CD4-positive, alpha-beta memory T cell (primary cell): ENCODE measurements around the gene TCF15. TPM values are rescaled to one million over a fixed set of nuclear protein-coding genes. Genes with fewer than 3 reads are reported as not detected.

Source experiments
- CTCF ChIA-PET: fragments of 350-600 bp; sonication (Branson Sonifier 250); formaldehyde crosslinking; loops from one replicate; lab custom pipeline; 2021; ENCODE audit warnings: inconsistent platforms; ENCODE audit not compliant: partially characterized antibody; lab: Charles Lee
- POLR2A ChIA-PET: fragments of 350-600 bp; sonication (Branson Sonifier 250); formaldehyde crosslinking; loops from one replicate; lab custom pipeline; 2021; ENCODE audit not compliant: partially characterized antibody; lab: Charles Lee
- DNase-seq, 5 donors: peaks; one replicate each; pipeline versions ENCODE4 v3.0.0 to v3.0.0-alpha.2; 2020 to 2022; ENCODE audit warnings: mixed read lengths in 1 of 5
- H3K27ac ChIP-seq: one replicate; pipeline ENCODE4 v1.7.0; 2013; ENCODE audit warnings: low read depth, low read length
- H3K27me3 ChIP-seq: 2 replicates; pipeline ENCODE4 v1.7.0; 2013; ENCODE audit warnings: mild to moderate bottlenecking, low read length, moderate library complexity; ENCODE audit not compliant: insufficient read depth
- H3K36me3 ChIP-seq: 2 replicates; pipeline ENCODE4 v1.7.0; 2013; ENCODE audit warnings: mild to moderate bottlenecking, low read length, moderate library complexity; ENCODE audit not compliant: insufficient read depth
- H3K4me1 ChIP-seq: 2 replicates; pipeline ENCODE4 v1.7.0; 2013; ENCODE audit warnings: mild to moderate bottlenecking, low read length, moderate library complexity; ENCODE audit not compliant: insufficient read depth
- H3K4me3 ChIP-seq, 2 donors: one replicate each; pipeline ENCODE4 v1.7.0; 2013; ENCODE audit warnings: low read length in 2 of 2, mild to moderate bottlenecking in 1 of 2
- H3K9me3 ChIP-seq, 2 donors: one replicate each; pipeline ENCODE4 v1.7.0; 2013; ENCODE audit warnings: low read length in 2 of 2, control low read depth in 1 of 2; ENCODE audit not compliant: control insufficient read depth in 1 of 2
- H3K27ac Mint-ChIP-seq, 7 donors: one replicate each; pipeline ENCODE4 v1.8.0; 2020 to 2021; ENCODE audit warnings: mixed read lengths in 7 of 7, mild to moderate bottlenecking in 6 of 7, inconsistent platforms in 3 of 7, moderate library complexity in 3 of 7
- H3K27me3 Mint-ChIP-seq, 2 donors: one replicate each; pipeline ENCODE4 v1.8.0; 2020 to 2021; ENCODE audit warnings: mixed read lengths in 2 of 2
- H3K36me3 Mint-ChIP-seq, 2 donors: one replicate each; pipeline ENCODE4 v1.8.0; 2020 to 2021; ENCODE audit warnings: mixed read lengths in 2 of 2, inconsistent platforms in 1 of 2, mild to moderate bottlenecking in 1 of 2
- H3K4me1 Mint-ChIP-seq, 4 donors: one replicate each; pipeline ENCODE4 v1.8.0; 2020 to 2021; ENCODE audit warnings: mixed read lengths in 4 of 4, mild to moderate bottlenecking in 1 of 4
- H3K4me3 Mint-ChIP-seq, 8 donors: one replicate each; pipeline ENCODE4 v1.8.0; 2020 to 2021; ENCODE audit warnings: mixed read lengths in 8 of 8, mild to moderate bottlenecking in 7 of 8, moderate library complexity in 6 of 8, inconsistent platforms in 3 of 8
- H3K9me3 Mint-ChIP-seq, 8 donors: one replicate each; pipeline ENCODE4 v1.8.0; 2020 to 2021; ENCODE audit warnings: mixed read lengths in 8 of 8, mild to moderate bottlenecking in 5 of 8, inconsistent platforms in 3 of 8, moderate library complexity in 1 of 8
- intact Hi-C: fragments of 100-400 bp; cut with micrococcal nuclease; formaldehyde crosslinking; loops from one replicate; pipeline ENCODE4 v1.15.1; 2023
- polyA plus RNA-seq, 2 donors: library from polyadenylated mRNA; unstranded; fragments of 300-500 nt; fragmentation: Illumina TruSeq; gene quantifications; one replicate each; pipeline ENCODE4 v1.2.3, GENCODE V29; 2021
- total RNA-seq, 2 experiments: library from RNA; stranded (reverse); gene quantifications; one replicate each; pipeline ENCODE4 v1.2.3, GENCODE V29; 2021

Gene TCF15
- total and polyA plus RNA-seq, 4 experiments from 2014 or later = not detected

- no peak overlapping the region for H3K27ac Mint-ChIP-seq
- no peaks in the 10 kb centered on the region for H3K4me1 Mint-ChIP-seq
- no peaks in the 10 kb centered on the region for H3K36me3 Mint-ChIP-seq
- Histone ChIP-seq H3K9me3 (no peaks in the 10 kb centered on the region), H3K36me3 (no peaks in the 10 kb centered on the region), H3K4me1 (no peaks in the 10 kb centered on the region), H3K27ac (no peak overlapping the region), H3K4me3 (no peak overlapping the region), H3K27me3 (no peaks in the 10 kb centered on the region)
- CTCF ChIA-PET = no interaction called here
- POLR2A ChIA-PET = no interaction called here
- no peak overlapping the region for H3K4me3 Mint-ChIP-seq
- intact Hi-C loops = no loop called here
- H3K9me3 Mint-ChIP-seq = no peaks in the 10 kb centered on the region
- no peak for DNase-seq
- peaks cover 2% of the 10 kb centered on the region in 2 donors for H3K27me3 Mint-ChIP-seq
These were observed 10.0 kb downstream of the TCF15 start for GRCh38 chr20:600141-600540.

GRCh38 chr20:598133-598850 is 11.8 kb downstream of the TCF15 start:
- intact Hi-C loops = no loop called here
- Mint-ChIP-seq H3K4me3 (no peak overlapping the region), H3K9me3 (peaks cover 0 to 2% (median 0%) of the 10 kb centered on the region in 8 donors), H3K36me3 (no peaks in the 10 kb centered on the region), H3K4me1 (no peaks in the 10 kb centered on the region), H3K27ac (no peak overlapping the region), H3K27me3 (peaks cover 4 to 6% of the 10 kb centered on the region in 2 donors)
- no peak for DNase-seq
- H3K9me3 ChIP-seq = no peaks in the 10 kb centered on the region
- no peaks in the 10 kb centered on the region for H3K4me1 ChIP-seq
- no peak overlapping the region for H3K27ac ChIP-seq
- ChIA-PET POLR2A (no interaction called here), CTCF (no interaction called here)
- no peaks in the 10 kb centered on the region for H3K27me3 ChIP-seq
- H3K36me3 ChIP-seq = no peaks in the 10 kb centered on the region
- H3K4me3 ChIP-seq = no peak overlapping the region

- intact Hi-C loops = no loop called here
- ChIA-PET POLR2A (no interaction called here), CTCF (no interaction called here)
- peaks cover 0 to 2% (median 0%) of the 10 kb centered on the region in 8 donors for H3K9me3 Mint-ChIP-seq
- Histone ChIP-seq H3K4me3 (no peak overlapping the region), H3K27ac (no peak overlapping the region), H3K36me3 (no peaks in the 10 kb centered on the region), H3K27me3 (no peaks in the 10 kb centered on the region), H3K9me3 (no peaks in the 10 kb centered on the region), H3K4me1 (no peaks in the 10 kb centered on the region)
- H3K36me3 Mint-ChIP-seq = no peaks in the 10 kb centered on the region
- no peak for DNase-seq
- no peak overlapping the region for H3K27ac Mint-ChIP-seq
- no peaks in the 10 kb centered on the region for H3K4me1 Mint-ChIP-seq
- H3K27me3 Mint-ChIP-seq = peaks cover 4 to 8% of the 10 kb centered on the region in 2 donors
- H3K4me3 Mint-ChIP-seq = no peak overlapping the region
These were observed 12.5 kb downstream of the TCF15 start for GRCh38 chr20:597560-597959.

- H3K4me3 Mint-ChIP-seq = no peak overlapping the region
These were observed 14.5 kb downstream of the TCF15 start for GRCh38 chr20:595330-596308.

GRCh38 chr20:592506-592905 is 17.6 kb downstream of the TCF15 start:
- no peaks in the 10 kb centered on the region for H3K27me3 ChIP-seq
- no peaks in the 10 kb centered on the region for H3K4me1 Mint-ChIP-seq
- intact Hi-C loops = no loop called here
- POLR2A ChIA-PET = no interaction called here
- peaks cover 17% of the 10 kb centered on the region in 2 donors for H3K27me3 Mint-ChIP-seq
- no peaks in the 10 kb centered on the region for H3K4me1 ChIP-seq
- no peak overlapping the region for H3K4me3 Mint-ChIP-seq
- no peak for DNase-seq
- no peak overlapping the region for H3K27ac ChIP-seq
- no peaks in the 10 kb centered on the region for H3K9me3 ChIP-seq
- CTCF ChIA-PET = no interaction called here
- H3K9me3 Mint-ChIP-seq = peaks cover 0 to 2% (median 0%) of the 10 kb centered on the region in 8 donors
- H3K4me3 ChIP-seq = no peak overlapping the region
- no peaks in the 10 kb centered on the region for H3K36me3 Mint-ChIP-seq
- H3K36me3 ChIP-seq = no peaks in the 10 kb centered on the region
- H3K27ac Mint-ChIP-seq = no peak overlapping the region

More at GRCh38 chr20:595330-596308, 14.5 kb downstream of the TCF15 start:
- H3K27ac ChIP-seq = no peak overlapping the region
- H3K9me3 ChIP-seq = no peaks in the 10 kb centered on the region
- no peak overlapping the region for H3K27ac Mint-ChIP-seq
- no peaks in the 10 kb centered on the region for H3K36me3 Mint-ChIP-seq
- intact Hi-C loops = no loop called here
- no peaks in the 10 kb centered on the region for H3K27me3 ChIP-seq
- peaks cover 11 to 16% of the 10 kb centered on the region in 2 donors for H3K27me3 Mint-ChIP-seq
- H3K4me1 ChIP-seq = no peaks in the 10 kb centered on the region
- no peak for DNase-seq
- ChIA-PET POLR2A (no interaction called here), CTCF (interaction anchor here (1.1 kb wide), 1 partner anchor 8 kb away, joined by 4 read pairs; no protein-coding TSS in a partner anchor)
- no peaks in the 10 kb centered on the region for H3K4me1 Mint-ChIP-seq
- no peak overlapping the region for H3K4me3 ChIP-seq
- peaks cover 0 to 2% (median 0%) of the 10 kb centered on the region in 8 donors for H3K9me3 Mint-ChIP-seq
- H3K36me3 ChIP-seq = no peaks in the 10 kb centered on the region

GRCh38 chr20:591941-592340 is 18.2 kb downstream of the TCF15 start:
- Mint-ChIP-seq H3K9me3 (peaks cover 0 to 2% (median 0%) of the 10 kb centered on the region in 8 donors), H3K4me1 (no peaks in the 10 kb centered on the region), H3K27ac (peak overlapping the region in 1 of 7 donors; percentile 71), H3K27me3 (peaks cover 17 to 19% of the 10 kb centered on the region in 2 donors), H3K36me3 (no peaks in the 10 kb centered on the region), H3K4me3 (no peak overlapping the region)
- Histone ChIP-seq H3K36me3 (no peaks in the 10 kb centered on the region), H3K4me3 (no peak overlapping the region), H3K27me3 (no peaks in the 10 kb centered on the region), H3K4me1 (no peaks in the 10 kb centered on the region), H3K27ac (no peak overlapping the region), H3K9me3 (no peaks in the 10 kb centered on the region)
- DNase-seq = no peak
- intact Hi-C loops = no loop called here
- ChIA-PET POLR2A (no interaction called here), CTCF (no interaction called here)
